GM18511 (cell line): ENCODE measurements around the gene AAMP.

Experiments
- ATAC-seq: cut with Tn5 transposase; IDR thresholded peaks from one replicate; pipeline ENCODE4 v1.9.1; 2021; ENCODE audit warnings: mild to moderate bottlenecking, moderate library complexity; ENCODE audit not compliant: unreplicated experiment

Gene AAMP

DNA sequence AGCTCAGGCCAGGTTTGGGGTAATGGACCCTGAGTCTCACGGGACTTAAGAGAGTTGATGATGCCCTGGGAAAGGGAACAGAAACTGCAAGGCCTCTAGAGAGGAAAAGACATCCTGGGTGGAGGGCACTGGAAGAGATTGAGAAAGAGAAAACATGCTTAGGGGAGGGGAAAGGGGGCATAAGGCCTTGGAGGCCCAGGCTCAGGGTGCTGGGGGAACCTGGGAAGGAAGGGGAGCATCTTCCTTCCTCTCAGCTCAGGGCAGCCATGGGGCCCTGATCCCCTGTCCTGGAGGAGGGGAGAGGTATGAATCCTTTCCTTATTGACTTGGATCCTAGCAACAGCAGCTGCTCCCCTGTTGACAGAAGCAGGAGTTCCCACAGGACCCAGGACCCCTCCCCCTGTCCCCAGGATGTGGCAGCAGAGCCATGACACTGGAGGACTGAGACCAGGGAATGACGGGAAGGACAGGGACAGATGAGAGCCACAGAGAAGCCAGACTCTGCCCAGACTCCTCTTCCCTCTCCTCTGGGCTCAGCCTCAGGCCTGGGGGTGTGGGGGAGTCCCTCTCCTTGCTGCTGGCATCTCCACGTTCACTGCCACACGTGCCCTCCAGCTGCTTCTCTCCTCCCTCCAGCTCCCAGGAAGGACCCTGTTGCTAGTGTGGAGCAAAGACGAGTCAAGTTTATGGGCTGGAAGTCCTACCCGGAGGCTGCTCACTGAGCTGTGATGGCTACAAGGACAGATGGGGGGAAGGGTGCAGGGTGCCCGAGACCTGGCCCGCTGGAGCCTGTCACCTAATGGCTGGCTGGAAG lies 8.3 kb downstream of the AAMP start:
- no peak for ATAC-seq

DNA sequence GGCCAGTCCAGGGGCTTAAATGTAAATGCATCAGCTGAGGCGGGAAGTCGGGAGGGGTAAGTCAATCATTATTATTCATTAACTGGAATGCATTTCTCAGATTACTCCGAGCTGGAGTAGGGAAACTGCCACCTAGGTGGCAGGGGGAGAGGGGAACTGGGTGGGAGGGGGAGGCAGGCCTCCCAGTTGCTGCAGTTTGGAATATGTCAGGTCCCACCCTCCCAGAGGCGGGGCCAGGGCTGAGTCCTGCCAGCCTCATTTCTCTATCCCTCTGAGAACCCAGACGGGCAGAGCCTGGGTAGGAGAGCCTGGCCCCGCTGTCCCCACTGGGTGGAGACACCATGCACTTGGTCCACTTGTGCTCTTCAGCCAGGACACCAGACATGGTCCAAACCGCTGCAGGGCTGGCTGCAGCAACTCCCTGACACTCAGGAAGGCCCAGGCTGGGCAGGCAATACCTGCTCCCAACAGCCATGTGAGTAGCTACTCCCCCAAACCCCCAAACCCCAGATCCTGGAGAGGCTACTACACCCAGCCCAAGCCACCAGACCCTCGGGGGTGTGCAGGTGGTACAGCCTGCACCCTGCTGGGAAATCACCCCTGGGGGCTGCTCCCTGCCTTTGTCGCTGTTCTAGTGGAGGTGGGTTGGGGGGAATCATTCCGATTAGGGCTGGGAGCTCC lies 9.1 kb downstream of the AAMP start, which contains the start of gene GPBAR1:
Gene GPBAR1 (plus strand): TSS at position 274 of the 681 bp plus-strand sequence. CDS start 1,710 bp downstream, outside the sequence.
- no peak for ATAC-seq

- ATAC-seq, result no peak
These were observed 9.8 kb downstream of the AAMP start for GRCh38 chr2:218260166-218260565.

- no peak for ATAC-seq
These were observed 10.6 kb downstream of the AAMP start for GRCh38 chr2:218259099-218259961.

DNA sequence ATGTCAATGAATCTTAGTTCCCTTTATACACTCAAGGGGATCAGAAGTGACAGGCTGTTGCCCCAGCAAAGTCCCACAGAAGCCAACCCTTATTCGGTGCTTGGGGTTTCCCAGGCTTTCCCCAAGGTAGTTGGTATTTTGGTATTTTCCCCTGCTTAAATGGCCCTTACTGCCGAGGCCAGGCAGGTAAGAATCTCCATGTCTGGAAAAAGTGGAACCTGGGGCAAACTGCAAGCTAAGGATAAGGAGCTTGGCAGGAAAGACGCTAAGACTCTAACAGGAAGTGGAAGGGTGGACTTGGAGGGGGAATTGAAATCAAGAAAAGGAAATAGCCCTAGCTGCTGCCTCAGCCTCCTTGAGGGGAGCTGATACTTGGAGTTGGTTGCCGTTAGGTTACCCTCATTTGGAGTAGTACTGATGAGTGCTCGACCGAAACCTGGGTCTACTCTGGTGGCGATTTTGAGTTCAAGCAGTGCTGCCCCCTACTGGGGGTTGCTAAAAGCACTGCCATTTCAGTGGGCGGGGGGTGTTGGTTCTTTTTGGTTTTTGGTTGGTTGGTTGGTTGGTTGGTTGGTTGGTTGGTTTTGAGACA lies 12.5 kb downstream of the AAMP start:
- ATAC-seq, result peak; percentile 87

DNA sequence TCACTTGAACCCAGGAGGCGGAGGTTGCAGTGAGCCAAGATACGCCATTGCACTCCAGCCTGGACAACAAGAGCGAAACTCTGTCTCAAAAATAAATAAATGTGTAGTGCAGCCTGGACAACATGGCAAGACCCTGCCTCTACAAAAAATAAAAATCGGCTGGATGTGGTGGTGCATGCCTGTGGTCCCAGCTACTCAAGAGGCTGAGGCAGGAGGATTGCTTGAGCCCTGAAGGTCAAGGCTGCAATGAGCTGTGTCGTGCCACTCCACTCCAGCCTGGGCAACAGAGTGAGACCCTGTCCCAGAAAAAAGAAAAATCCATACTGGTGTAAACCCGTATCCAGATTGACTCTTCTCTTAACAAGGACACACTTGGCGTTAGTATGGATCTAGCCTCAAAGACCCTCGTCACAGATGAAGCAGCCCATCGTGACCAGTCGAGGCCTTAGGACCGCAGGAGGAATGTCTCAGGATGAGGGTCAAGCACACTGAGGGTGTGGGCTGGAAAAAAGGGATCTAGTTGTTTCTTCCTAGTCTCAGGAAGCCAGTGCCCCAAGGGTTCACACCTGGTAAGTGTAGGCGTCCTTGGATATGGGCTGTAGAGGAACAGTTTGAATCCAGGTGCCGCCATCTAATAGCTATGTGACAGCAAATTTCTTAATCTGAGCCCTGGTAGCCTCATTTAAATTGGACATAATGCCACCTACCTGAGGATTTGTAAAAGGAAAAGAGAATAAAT lies 13.2 kb downstream of the AAMP start:
- ATAC-seq, result peak; percentile 21

- no peak for ATAC-seq
These were observed 14.5 kb downstream of the AAMP start for GRCh38 chr2:218255446-218255845.

DNA sequence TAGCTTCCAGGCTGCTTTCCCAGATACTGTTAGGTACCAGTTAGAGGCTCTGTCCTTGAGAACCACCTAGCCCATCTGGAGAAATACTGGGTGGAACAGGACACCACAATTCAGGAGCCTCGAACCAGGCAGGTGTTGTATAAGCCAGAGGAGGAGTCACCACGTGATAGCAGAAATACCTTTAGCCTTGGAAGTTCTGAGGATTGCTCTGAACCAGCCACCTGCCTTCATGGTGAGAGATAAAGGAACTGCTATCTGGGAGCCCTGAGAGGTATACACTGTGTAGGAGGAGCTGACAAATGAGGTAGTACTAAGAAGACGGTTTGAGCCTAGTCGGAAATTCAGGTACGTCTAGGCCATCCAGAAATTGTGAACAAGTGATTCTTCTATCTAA lies 16.7 kb downstream of the AAMP start:
- no peak for ATAC-seq

DNA sequence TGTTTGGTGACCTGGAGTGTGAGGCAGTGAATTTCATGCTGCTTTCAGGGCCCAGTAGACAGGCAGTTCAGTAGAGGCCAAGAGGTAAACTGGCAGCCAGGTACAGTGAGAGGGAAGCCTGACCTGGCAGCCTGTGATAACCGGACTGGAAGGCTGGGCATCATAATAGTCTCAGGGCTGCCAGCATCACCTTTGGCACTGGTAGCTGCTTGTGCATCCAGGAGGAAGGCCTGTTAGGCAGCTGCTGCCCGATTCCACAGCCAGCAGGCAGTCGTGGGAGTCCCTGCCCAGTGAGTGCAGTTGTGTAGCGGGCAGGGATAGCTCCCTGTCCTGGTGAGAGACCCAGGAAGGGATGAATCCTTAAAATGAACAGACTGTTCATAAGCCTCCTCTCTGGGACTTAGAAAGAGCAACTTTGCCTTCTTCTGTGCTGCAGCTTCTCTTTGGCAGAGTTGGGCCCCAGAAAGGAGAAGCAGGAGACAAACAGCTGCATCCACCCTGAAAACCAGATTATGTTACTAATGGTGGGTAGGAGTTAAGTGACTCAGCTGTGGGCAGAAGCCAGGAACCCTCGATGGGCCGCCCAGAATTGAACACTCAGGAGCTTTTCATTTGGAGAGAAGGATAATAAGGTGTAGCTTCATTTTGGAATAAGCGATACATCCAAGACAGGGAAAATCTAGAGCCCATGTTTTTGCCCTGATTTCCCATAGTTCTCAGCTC lies 17.3 kb downstream of the AAMP start:
- ATAC-seq, result no peak

- ATAC-seq, result no peak
These were observed 20.2 kb downstream of the AAMP start for GRCh38 chr2:218249691-218250090.

DNA sequence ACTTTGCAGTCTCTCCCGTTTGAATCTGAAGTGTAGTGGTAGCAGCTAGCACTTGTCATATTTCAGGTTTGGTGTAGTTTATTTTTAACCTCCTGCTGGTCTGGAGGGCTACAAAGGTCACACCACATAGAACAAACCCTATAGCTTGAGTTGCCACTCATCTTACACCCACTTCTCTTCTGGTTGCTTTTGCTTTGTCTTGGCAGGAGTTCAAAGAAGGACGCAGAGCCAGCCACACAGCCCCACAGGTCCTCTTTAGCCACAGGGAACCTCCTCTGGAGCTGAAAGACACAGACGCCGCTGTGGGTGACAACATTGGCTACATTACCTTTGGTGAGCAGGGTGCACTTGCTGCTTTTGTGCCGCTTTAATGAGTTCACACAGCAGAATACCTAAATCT lies 24.7 kb downstream of the AAMP start:
- ATAC-seq, result no peak

DNA sequence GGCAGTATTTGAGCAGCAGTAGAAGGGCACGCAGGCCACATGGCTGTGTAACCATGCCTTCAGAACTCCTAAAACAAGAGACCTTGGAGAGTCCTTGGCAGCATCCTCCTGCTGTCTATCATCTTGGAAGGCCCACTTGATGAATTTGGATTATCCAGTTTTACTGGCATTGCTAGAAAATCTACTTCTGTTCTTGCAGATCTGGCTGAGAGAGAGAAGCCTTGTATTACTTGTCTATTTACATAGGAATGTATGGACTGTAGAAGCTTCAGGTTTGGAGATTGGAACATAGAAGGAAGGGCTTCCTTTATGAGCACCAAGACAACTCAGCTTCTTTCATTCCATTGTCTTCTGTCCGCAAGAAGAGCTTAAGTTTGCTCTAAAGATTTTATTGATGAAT lies 25.3 kb downstream of the AAMP start:
- no peak for ATAC-seq

DNA sequence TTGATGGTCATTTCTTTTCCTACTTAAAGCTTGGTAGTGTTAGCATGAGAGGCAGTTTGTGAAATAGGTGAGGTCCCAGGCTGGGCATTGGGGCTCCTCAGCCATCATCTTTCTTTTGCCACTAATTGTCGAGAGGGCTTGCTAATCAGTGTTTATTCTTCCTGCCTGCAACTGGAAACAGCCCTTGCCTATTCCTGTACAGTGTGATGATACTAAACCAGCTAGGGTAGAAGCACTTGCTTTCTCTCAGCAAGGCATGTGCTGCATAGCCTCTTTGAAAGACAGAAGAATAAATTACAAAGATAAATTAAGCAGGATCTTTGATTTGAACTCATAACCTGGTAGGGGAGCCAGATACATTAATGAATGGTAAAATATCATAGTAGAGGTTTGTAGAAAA lies 25.7 kb downstream of the AAMP start:
- no peak for ATAC-seq

DNA sequence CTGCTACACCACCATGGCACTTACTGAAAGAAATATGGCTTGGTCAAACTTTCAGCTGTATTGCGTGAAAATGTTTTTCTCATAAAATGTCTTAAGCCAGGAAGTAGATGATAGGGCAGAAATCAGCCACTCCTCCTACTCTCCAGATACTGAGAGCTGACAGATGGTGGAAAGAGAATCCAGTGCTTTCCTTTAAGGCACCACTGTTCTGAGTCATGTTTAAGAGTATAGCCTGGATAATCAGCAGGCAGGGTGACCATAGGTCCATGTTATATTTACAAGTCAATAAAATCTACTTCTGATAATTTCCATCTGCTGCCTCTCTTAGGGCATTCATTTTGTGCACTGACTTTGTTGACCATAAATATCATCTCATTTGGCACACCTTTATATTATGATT lies 31.1 kb downstream of the AAMP start:
- no peak for ATAC-seq

DNA sequence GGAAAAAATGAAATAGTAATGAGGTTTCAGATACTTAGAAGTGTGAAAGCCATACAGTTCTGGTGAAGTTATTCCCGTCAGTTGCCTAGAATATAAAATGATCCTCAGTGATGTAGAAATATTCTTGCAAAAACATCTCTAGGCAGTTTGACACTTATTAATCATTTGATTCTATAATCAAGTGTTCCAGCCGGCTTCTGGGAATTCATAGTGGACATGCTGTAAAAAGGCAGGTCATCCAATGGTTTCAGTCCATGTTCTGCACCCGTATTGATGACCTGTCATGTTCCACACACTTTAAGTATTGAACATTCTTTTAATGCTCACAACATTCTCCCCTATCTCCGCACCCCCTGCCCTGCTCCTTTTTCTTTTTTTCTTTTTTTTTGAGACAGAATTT lies 33.1 kb downstream of the AAMP start:
- ATAC-seq, result no peak

- ATAC-seq, result no peak
These were observed 34.9 kb downstream of the AAMP start for GRCh38 chr2:218235017-218235416.

DNA sequence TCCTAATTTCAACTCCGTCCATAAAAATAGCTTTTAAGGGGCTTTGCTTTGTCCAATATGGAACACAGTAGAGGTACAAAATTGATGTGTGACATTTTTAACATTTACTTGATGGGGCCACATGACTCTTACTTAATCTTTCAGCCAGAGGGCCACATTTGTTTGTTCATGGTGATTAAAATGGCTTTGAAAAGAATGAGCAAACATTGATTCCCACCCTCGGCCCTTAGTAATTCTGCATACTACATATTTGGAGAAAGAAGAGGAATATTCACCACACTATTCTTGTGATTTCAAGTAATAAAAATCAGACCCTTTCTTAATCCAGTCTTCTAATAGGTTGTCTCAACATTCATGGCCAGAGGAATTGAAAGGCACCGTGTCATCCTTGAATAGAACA lies 35.4 kb downstream of the AAMP start:
- ATAC-seq, result no peak

DNA sequence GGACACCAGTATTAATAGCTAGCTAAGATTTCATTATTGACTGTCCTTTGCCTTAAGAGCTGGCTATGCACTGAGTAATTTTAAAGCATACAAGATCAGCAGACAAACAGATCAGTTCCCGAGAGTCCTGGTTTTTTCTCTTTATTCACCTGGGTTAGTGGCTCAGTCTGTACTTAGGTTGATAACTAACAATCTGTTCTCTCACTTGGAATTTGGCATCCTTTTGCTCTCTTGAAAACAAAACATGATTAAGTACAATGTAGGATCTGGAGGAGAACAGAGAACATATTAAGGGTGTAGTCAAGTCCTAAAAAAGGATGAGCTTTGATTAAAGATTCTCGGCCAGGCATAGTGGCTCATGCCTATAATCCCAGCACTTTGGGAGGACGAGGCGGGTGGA lies 36.4 kb downstream of the AAMP start:
- no peak for ATAC-seq

- ATAC-seq, result peak; percentile 77
These were observed 39.1 kb downstream of the AAMP start for GRCh38 chr2:218230882-218231281.

DNA sequence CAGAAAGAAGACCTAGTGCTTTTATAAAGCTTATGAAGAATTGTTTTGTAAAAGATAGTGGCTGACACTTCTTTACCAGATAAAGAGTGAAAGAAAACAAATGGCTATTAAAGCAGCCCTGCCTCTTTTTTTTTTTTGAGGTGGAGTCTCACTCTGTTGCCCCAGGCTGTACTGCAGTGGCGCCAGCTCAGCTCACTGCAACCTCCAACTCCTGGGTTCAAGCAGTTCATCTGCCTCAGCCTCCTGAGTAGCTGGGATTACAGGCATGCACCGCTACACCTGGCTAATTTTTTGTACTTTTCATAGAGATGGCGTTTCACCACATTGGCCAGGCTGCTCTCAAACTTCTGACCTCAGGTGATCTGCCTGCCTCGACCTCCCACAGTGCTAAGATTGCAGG lies 40.1 kb downstream of the AAMP start:
- ATAC-seq, result no peak
